ENCODE results near the gene SOBP.

Gene SOBP

GRCh38 chr6:107645740-107646139, 155.8 kb downstream of the SOBP start:
- DNase-seq (ENCODE audit: low read depth): no peak
- TF ChIP-seq CTCF (IDR thresholded peaks at IDR 0.05; ENCODE audit: insufficient read depth, low read depth, low read length, missing control alignments): no peak

GRCh38 chr6:107646176-107646575, 156.3 kb downstream of the SOBP start:
- TF ChIP-seq CTCF (IDR thresholded peaks at IDR 0.05; ENCODE audit: insufficient read depth, low read depth, low read length, missing control alignments): no peak
- no peak for DNase-seq (ENCODE audit: low read depth)
- H3K4me3 ChIP-seq (ENCODE audit: low read depth, low read length): no peak overlapping the region

More at GRCh38 chr6:107645740-107646139, 155.8 kb downstream of the SOBP start:
- no peak overlapping the region for H3K4me3 ChIP-seq (ENCODE audit: low read depth, low read length)

- TF ChIP-seq CTCF (IDR thresholded peaks at IDR 0.05; ENCODE audit: insufficient read depth, low read depth, low read length, missing control alignments): no peak
- DNase-seq (ENCODE audit: low read depth): no peak
Measured at GRCh38 chr6:107646776-107647438, 157.0 kb downstream of the SOBP start.

GRCh38 chr6:107647439-107647948, 157.6 kb downstream of the SOBP start:
- DNase-seq (ENCODE audit: low read depth): no peak
- H3K4me3 ChIP-seq (ENCODE audit: low read depth, low read length): no peak overlapping the region
- TF ChIP-seq CTCF (IDR thresholded peaks at IDR 0.05; ENCODE audit: insufficient read depth, low read depth, low read length, missing control alignments): no peak

More at GRCh38 chr6:107646776-107647438, 157.0 kb downstream of the SOBP start:
- no peak overlapping the region for H3K4me3 ChIP-seq (ENCODE audit: low read depth, low read length)

GRCh38 chr6:107648983-107649382, 159.1 kb downstream of the SOBP start:
- no peak overlapping the region for H3K4me3 ChIP-seq (ENCODE audit: low read depth, low read length)
- no peak for DNase-seq (ENCODE audit: low read depth)
- TF ChIP-seq CTCF (IDR thresholded peaks at IDR 0.05; ENCODE audit: insufficient read depth, low read depth, low read length, missing control alignments): no peak

- TF ChIP-seq CTCF (IDR thresholded peaks at IDR 0.05; ENCODE audit: insufficient read depth, low read depth, low read length, missing control alignments): no peak
- no peak for DNase-seq (ENCODE audit: low read depth)
- H3K4me3 ChIP-seq (ENCODE audit: low read depth, low read length): no peak overlapping the region
Measured at GRCh38 chr6:107652526-107653182, 162.7 kb downstream of the SOBP start.
